Right cardiac atrium (tissue), 5 donors: ENCODE measurements around the gene CASKIN1. TPM values are rescaled to one million over a fixed set of nuclear protein-coding genes. Genes with fewer than 3 reads are reported as not detected.

ENCODE experiments used
- ATAC-seq, 2 donors: fragments of 200-7000 bp; cut with Tn5 transposase; one replicate each; pipeline versions ENCODE4 v1.8.0 to v1.9.1; 2020; ENCODE audit warnings: moderate library complexity in 2 of 2, mild to moderate bottlenecking in 1 of 2
- DNase-seq, 3 donors: peaks; one replicate each; pipeline ENCODE4 v3.0.0-alpha.2; 2020
- H3K27ac ChIP-seq: one replicate; pipeline ENCODE4 v1.5.1; 2013; ENCODE audit warnings: mild to moderate bottlenecking, low read length, control low read depth, moderate library complexity
- H3K27me3 ChIP-seq: one replicate; pipeline ENCODE4 v1.6.1; 2013; ENCODE audit not compliant: control insufficient read depth, insufficient read depth
- H3K4me1 ChIP-seq: one replicate; pipeline ENCODE4 v1.6.1; 2013; ENCODE audit warnings: low read length; ENCODE audit not compliant: control insufficient read depth, insufficient read depth
- H3K4me3 ChIP-seq: one replicate; pipeline ENCODE4 v1.5.1; 2013; ENCODE audit warnings: low read length, control low read depth
- H3K9me3 ChIP-seq: one replicate; pipeline ENCODE4 v1.6.1; 2013; ENCODE audit warnings: low read length; ENCODE audit not compliant: control insufficient read depth
- WGBS: extraction: QIAGEN DNeasy Blood & Tissue Kit; methylation state at CpG from one replicate; pipeline ENCODE4 v1.1.7; 2013; 5-methylcytosine and 5-hydroxymethylcytosine counted together
- intact Hi-C, 4 donors: fragments of 100-400 bp; cut with DNase I; formaldehyde crosslinking; loops; one replicate each; pipeline versions ENCODE4 v1.11.0 to v1.14.0; 2022 to 2023
- polyA plus RNA-seq: library from polyadenylated mRNA; stranded (reverse); fragments of 200-250 nt; gene quantifications from one replicate; pipeline ENCODE4 v1.2.3, GENCODE V29; 2013
- total RNA-seq, 4 donors: library from RNA; stranded (reverse); fragmentation: NEBNext Ultra II Directional; extraction: Animal tissue kit (Norgen Biotek cat#: 25700); gene quantifications; one replicate each; pipeline ENCODE4 v1.2.1, GENCODE V29; 2021
- donor health status: healthy with polysubstance abuse.
- donor health status: DM: no; HTN: yes; CAD: no.
- donor health status: DM: no; HTN: no; CAD: no.
- donor health status: DM: no; HTN: yes; CAD: no; lungs with severe emphysema.
- donor health status: DM: yes; HTN: yes; CAD: no.

Gene CASKIN1
- total and polyA plus RNA-seq, 5 donors: 9.3 to 26.5 (median 10.1) TPM

GRCh38 chr16:2199621-2200139 lies 3.3 kb upstream of the CASKIN1 start:
- Histone ChIP-seq H3K4me3 (no peak overlapping the region), H3K4me1 (peaks cover 3% of the 10 kb centered on the region), H3K27ac (no peak overlapping the region), H3K9me3 (no peaks in the 10 kb centered on the region), H3K27me3 (no peaks in the 10 kb centered on the region)
- no peak for ATAC-seq
- 68% methylated on average over 14 of the region's 14 CpGs for WGBS
- no peak for DNase-seq
- intact Hi-C loops: loop anchor here in 1 of 4 donors (10.0 kb wide), 1 partner anchor 45 kb away; the partner anchor contains the start of gene TRAF7

GRCh38 chr16:2199095-2199494 lies 2.7 kb upstream of the CASKIN1 start:
- ATAC-seq (no peak), DNase-seq (no peak)
- WGBS: 76% methylated on average over 5 of the region's 5 CpGs

GRCh38 chr16:2198283-2198682 lies 1.9 kb upstream of the CASKIN1 start:
- WGBS: 61% methylated on average over 4 of the region's 4 CpGs
- H3K27ac ChIP-seq: no peak overlapping the region
- H3K27me3 ChIP-seq: no peaks in the 10 kb centered on the region
- DNase-seq: no peak
- intact Hi-C loops: no loop called here
- H3K4me3 ChIP-seq: no peak overlapping the region
- ATAC-seq: no peak
- no peaks in the 10 kb centered on the region for H3K4me1 ChIP-seq
- H3K9me3 ChIP-seq: no peaks in the 10 kb centered on the region

More at GRCh38 chr16:2199095-2199494, 2.7 kb upstream of the CASKIN1 start:
- no peaks in the 10 kb centered on the region for H3K27me3 ChIP-seq
- no peak overlapping the region for H3K4me3 ChIP-seq
- intact Hi-C loops: no loop called here
- H3K9me3 ChIP-seq: no peaks in the 10 kb centered on the region
- H3K4me1 ChIP-seq: no peaks in the 10 kb centered on the region
- no peak overlapping the region for H3K27ac ChIP-seq

GRCh38 chr16:2197765-2198164 lies 1.4 kb upstream of the CASKIN1 start:
- no peaks in the 10 kb centered on the region for H3K4me1 ChIP-seq

GRCh38 chr16:2196981-2197511 lies 641 bp upstream of the CASKIN1 start:
- no peak for ATAC-seq
- no peaks in the 10 kb centered on the region for H3K9me3 ChIP-seq
- WGBS: 21% methylated on average over 32 of the region's 32 CpGs
- no peaks in the 10 kb centered on the region for H3K27me3 ChIP-seq
- no peaks in the 10 kb centered on the region for H3K4me1 ChIP-seq
- DNase-seq: no peak
- intact Hi-C loops: no loop called here
- H3K4me3 ChIP-seq: peak overlapping the region; percentile 67
- no peak overlapping the region for H3K27ac ChIP-seq

More at GRCh38 chr16:2197765-2198164, 1.4 kb upstream of the CASKIN1 start:
- no peak for ATAC-seq
- 84% methylated on average over 6 of the region's 6 CpGs for WGBS
- Histone ChIP-seq H3K27me3 (no peaks in the 10 kb centered on the region), H3K9me3 (no peaks in the 10 kb centered on the region), H3K27ac (no peak overlapping the region), H3K4me3 (no peak overlapping the region)
- intact Hi-C loops: no loop called here
- no peak for DNase-seq

GRCh38 chr16:2195322-2196161 lies 863 bp downstream of the CASKIN1 start:
- ATAC-seq (no peak), DNase-seq (no peak)
- Histone ChIP-seq H3K27me3 (no peaks in the 10 kb centered on the region), H3K4me1 (no peaks in the 10 kb centered on the region), H3K9me3 (no peaks in the 10 kb centered on the region), H3K27ac (no peak overlapping the region), H3K4me3 (peak overlapping the region; percentile 67)
- 7% methylated on average over 49 of the region's 49 CpGs for WGBS
- intact Hi-C loops: no loop called here

GRCh38 chr16:2194852-2195321 lies 1.5 kb downstream of the CASKIN1 start:
- WGBS: 36% methylated on average over 10 of the region's 10 CpGs
- intact Hi-C loops: no loop called here
- ATAC-seq: peak in 1 of 2 donors; percentile 17
- Histone ChIP-seq H3K27ac (no peak overlapping the region), H3K9me3 (no peaks in the 10 kb centered on the region), H3K4me1 (no peaks in the 10 kb centered on the region), H3K4me3 (no peak overlapping the region), H3K27me3 (no peaks in the 10 kb centered on the region)
- no peak for DNase-seq

- intact Hi-C loops: no loop called here
- 68% methylated on average over 16 of the region's 16 CpGs for WGBS
Observed at GRCh38 chr16:2194166-2194834, 2.1 kb downstream of the CASKIN1 start.

GRCh38 chr16:2191446-2191706 lies 5.0 kb downstream of the CASKIN1 start:
- Histone ChIP-seq H3K27me3 (no peaks in the 10 kb centered on the region), H3K9me3 (no peaks in the 10 kb centered on the region), H3K4me3 (no peak overlapping the region), H3K4me1 (no peaks in the 10 kb centered on the region), H3K27ac (no peak overlapping the region)
- DNase-seq: peak in 1 of 3 donors; percentile 78
- intact Hi-C loops: no loop called here
- 60% methylated on average over 11 of the region's 11 CpGs for WGBS
- peak; percentile 46 to 47 for ATAC-seq

More at GRCh38 chr16:2194166-2194834, 2.1 kb downstream of the CASKIN1 start:
- Histone ChIP-seq H3K4me3 (no peak overlapping the region), H3K27me3 (no peaks in the 10 kb centered on the region), H3K27ac (no peak overlapping the region), H3K9me3 (no peaks in the 10 kb centered on the region), H3K4me1 (no peaks in the 10 kb centered on the region)
- ATAC-seq (no peak), DNase-seq (no peak)

GRCh38 chr16:2190659-2191445 lies 5.6 kb downstream of the CASKIN1 start:
- H3K27ac ChIP-seq: no peak overlapping the region
- DNase-seq (no peak), ATAC-seq (peak in 1 of 2 donors; percentile 2)
- H3K4me1 ChIP-seq: no peaks in the 10 kb centered on the region
- no peaks in the 10 kb centered on the region for H3K9me3 ChIP-seq
- WGBS: 62% methylated on average over 25 of the region's 25 CpGs
- H3K27me3 ChIP-seq: no peaks in the 10 kb centered on the region
- H3K4me3 ChIP-seq: no peak overlapping the region
- intact Hi-C loops: no loop called here
